NCI-H1694 (cell line): Measurements from ENCODE around the gene PLEKHA6.

Experiments used
- DNase-seq: peaks from one replicate; lab custom pipeline; 2025; lab: John Stamatoyannopoulos, UW

The PLEKHA6 gene

DNA sequence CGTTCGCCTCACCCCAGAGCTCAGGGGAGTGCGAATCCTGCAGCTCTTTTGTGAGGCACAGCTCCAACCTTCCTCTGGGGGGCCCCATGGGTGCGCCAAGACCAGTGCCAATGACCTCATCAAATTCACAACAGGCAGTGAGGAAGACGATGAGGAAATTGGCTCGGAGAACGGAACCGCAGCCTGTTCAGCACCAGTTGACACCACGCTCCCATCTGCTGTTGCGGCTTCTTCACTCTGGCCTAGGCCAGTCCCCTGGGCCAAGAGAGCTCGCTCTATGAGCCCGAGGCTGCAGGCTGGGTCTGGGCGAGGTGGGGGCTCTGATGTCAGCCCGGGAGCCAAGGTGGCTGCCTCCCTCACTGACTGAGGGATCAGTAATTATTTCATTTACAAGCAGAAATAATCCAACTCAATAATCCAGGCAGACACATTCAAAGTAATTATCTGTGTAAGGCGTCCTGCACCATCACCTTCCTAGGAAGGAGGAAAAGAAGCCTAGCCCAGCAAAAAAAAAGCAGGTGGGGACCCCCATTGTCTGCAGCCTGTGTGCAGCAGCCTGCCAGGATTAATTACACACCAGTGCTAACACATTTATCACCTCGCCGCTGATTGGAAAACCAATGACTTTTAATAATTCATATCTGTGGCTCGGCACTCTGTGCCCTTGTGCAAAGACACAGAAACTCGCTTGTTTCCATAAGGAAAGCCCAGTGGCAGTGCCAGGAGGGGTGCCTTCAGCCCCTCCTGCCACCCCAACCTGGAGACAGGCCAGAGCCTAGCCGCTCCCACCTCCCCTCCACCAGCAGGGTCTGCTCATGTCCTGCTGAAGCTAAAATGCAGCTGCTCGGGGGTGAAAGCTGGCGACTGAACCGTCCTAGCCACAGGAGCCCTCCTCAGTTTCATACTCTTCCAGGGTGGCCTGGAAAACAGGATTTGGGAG is 1.9 kb downstream of the PLEKHA6 start:
- peak; percentile 82 for DNase-seq

DNA sequence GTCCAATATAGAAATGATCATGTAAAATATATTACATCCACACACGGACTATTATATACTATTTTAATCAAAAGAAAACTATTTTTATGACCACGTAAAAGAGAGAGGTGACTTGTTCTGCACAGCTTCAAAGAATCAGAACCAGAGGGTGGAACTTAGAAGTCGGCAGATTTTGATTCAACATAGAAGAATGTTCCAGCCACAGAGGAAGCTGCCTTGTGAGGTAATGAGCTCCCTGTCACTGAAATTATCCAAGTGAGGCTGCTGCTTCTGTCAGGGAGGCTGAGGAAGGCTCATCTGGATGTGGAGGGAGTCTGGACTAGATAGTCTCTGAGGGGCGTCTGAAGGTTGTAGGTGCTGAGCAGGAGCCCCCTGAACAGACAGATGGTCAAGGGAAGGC is 2.7 kb downstream of the PLEKHA6 start:
- no peak for DNase-seq

DNA sequence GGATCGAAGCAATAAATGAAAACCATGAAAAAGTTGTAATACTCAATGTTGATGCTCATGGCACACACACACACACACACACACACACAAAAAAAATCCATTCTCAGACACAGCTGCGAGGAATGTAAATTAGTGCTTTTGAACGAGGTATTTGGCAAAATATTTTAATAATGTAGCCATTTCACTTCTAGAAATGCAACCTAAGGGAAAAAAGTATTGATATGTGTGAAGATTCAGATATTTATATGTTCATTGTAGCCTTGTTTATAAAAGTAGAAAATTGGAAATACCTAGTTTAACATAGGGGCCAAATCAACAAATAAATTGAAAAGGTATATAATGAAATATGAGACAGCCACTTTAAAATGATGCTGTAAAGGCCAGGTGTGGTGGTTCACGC is 3.8 kb downstream of the PLEKHA6 start:
- DNase-seq, result no peak

DNA sequence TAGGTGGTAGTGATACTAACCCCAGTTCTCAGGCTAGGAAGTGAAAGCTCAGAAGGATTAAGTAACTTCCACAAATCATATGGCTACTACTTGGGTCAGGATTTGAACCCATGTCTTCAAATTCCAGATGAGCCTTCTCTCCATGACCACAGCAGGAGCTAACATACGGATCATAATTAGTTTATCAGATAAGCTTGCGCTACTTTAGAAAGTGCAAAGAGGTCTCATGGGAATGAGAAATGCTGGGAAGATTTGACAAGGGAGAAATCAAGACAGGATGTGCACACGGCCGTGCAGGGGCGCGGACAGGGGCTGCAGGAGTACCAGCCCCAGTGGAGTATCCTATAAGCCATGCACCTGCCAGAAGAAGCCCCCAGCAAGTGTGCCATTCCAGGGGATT is 5.2 kb downstream of the PLEKHA6 start:
- DNase-seq, result no peak

DNA sequence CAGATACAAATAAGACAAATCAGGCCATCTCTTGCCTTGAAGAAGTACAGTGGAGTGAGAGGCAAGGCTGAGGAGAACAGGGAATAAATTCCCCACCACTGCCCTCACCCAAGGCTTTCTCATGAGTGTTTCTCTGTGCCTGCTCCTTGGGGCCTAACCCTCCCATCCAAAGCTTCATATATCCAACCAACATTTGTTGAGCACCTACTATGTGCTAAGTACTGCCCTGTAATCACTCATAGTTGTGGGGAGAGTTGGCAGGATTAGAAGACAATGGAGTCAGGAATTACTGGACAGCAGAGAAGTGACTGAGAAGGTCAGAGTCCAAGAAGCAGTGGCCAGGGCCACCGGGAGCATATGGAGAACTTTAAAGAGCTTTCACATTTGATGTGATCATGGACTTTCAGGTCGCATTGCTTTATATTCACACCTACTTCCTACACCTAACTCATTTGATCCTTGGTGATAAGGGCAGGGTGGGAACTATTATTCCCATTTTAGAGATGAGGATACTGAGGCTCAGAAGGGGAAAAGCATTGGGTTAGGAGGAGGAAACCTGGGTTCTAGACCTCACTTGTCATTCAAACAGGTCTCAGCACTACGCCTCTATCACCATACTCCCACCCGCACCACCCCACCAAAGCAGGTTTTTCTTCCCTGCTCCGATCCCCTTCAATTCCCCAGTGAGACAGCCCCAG is 6.4 kb downstream of the PLEKHA6 start:
- no peak for DNase-seq

DNA sequence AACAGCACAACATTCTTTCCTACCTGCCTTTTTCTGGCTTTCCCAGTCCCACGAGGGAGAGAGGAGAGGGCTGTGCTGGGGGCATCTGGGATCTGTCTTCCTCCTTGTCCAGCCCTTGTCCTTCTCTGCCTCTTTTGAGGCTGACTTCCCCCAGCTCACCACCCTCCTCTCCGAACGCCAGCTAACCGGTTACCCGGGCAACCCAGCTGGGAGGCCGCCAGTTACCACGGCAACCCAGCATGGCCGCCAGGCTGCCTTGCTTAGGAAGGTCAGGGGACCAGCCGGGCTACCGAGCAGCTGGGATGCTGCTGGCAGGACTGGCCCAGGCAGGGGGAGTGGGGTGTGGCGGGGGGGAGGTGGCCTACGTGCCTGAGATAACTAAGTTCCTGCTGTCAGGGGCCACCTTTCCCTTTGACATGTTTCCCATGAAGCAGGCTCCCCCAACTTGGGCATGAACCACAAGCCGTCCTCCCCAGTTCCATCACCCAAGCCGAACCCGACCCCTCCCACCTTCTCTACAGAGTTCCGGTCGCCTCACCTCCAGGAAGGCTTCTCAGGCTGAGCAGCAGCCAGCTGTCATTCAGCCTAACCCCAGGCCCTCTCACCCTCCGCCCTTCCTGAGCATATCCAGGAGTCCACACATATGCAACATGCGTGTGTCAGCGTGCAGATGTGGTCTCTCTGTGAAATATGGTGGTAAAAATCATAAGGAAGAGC is 8.7 kb downstream of the PLEKHA6 start:
- DNase-seq, result peak; percentile 63

DNA sequence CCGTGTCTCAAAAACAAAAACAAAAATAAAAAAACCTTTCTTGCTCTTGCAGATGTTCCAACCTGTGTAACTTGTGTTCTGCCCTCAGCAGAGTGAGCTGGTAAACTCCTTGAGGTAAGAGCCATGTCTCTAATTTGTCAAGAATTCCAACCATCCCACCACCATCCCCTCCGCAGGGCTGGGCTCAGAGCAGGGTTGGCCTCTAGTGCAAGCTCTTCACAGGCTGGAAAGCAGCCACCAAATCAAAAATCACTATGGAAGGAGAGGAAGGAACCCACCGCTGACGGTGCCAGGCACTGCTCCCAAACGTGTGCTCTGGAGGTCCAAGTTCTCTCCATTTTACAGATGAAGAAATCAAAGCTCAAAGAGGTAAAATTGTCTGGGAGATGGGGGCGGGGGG is 9.4 kb downstream of the PLEKHA6 start:
- DNase-seq, result no peak

DNA sequence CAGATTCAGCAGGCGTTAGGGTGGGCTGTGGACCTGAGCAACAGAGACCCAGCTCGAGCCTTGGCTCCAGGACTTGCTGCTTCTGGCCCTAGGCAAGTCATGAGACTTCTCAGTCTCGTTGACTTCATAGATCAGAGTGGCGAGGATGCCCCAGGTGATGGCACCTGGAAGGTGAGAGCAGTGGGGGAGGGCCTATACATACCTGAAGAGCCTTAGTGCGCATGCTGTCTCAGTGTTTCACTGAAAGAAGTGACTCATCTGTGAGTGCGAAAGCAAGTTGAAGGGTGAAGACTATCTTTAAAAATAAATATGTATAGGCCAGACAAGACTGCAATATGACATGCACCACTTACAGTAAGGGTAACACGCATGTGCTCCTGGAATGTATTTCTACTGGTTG is 10.1 kb downstream of the PLEKHA6 start:
- no peak for DNase-seq

DNA sequence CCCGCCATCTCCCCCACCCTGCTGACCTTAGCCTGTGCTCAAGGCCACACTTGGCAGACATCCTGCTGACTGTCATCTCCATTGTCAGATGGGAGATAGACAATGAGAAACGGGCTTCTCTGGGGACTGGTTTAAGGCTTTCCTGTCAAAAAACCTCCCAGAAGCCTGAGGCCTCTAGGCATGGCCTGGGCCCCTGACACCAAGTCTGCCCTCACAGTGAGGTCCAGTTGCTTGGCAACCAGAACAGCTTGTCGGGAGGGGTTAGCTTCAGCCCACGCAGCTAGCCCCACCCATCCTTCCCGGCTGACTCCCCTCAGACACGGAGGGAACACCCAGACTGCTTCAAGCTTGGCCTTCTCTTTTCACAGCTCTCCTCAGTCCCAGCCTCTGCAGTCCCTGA is 11.0 kb downstream of the PLEKHA6 start:
- DNase-seq, result no peak

DNA sequence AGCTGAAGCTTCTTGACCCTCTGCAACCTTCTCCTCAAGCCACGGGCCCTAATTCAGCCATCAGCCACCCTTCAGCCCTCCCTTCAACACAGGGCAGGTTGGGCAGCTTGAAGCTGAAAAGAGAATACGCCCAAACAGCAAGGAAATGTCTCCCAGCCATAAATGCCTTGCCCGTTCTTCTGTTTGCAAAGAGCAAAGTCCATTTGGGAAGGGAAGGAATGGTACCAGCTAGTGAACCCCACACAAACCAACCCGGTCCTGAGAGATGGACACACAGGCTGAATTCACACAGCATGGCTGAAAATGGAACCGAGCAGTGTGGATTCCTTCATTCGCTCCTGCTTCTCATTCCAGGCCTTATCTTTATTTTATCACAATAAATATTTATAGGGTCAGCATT is 11.5 kb downstream of the PLEKHA6 start:
- DNase-seq, result no peak

DNA sequence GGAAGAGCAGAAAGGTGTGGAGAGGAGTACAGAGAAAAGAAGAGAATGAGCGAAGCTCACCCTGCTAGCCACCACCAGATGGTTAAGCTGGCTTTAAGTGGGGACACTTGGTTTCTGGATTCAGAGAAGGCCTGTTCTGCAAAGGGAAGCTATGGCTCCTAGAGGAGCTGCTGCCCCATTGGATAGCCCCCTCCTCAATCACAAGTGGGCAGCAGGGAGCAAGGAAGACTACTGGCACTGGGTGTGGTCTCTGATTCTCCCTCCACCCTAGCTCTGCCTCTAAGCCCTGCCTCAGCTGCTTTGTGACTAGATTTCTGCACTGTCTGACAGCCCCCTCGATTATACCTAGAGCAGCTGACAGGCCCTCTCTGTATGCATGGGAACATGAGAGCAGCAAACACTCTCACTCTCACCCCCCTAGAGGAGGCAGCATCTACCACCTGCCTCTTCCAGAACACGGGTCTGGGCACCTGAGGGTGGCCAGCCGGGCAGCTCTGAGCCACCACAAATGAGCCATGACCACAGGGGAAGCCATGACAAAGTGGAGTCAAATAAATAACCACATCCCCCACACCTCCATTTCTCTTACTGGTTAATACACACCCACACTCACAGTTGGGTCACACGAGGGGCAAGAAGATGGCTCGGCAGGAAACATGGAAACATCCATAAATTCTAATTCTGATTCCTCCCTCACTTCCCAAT is 13.6 kb downstream of the PLEKHA6 start:
- no peak for DNase-seq

DNA sequence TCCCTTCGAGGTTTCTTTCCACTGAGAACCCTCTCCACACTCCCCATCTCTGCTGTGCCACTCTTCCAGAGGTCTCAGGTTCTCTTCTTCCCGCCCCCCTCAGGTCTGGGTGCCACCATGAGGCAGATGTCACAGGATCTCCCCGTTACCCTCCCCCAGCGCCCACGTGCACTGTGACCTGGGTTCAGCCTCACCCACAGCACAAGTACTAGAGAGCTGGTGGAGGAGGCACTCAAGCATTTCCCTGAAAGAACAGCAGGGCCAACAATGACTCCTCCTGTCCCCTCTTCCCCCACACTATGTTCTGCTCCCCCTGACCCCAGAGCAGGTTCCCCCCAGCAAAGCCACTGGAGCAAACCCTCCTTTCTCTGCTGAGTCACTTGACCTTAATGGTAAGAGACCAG is 14.3 kb downstream of the PLEKHA6 start:
- no peak for DNase-seq

DNA sequence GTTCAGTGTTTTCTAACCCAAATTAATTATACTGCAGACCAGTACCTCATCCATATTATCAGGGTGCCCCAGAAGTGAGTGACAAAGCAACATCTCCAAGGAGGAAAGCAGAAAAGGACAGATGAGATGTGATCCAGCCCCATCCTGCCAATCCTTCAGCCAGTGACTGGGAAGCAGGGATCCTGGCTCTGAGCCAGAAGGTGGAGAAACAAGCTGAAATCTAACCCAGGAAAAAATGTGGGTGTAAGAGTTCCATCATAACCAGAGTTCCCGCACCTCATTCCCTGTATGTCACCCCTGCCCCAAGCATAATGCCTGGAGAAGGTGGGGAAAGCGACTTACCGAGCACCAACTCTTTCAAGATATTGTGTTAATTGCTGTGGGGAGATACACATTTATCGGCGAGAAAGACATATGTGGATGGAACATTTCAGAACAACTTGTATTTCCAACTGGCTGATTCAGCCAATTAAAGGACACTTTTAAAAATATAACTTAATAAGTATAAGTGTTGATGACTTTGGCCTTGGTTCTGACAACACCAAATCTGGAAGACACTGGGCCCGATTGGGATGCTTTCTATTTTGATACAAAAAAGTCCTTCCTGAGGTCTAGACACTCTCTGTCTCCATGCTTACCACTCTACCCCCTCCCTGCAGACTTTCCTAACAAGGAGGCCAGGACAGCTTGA is 14.9 kb downstream of the PLEKHA6 start:
- peak; percentile 35 for DNase-seq

DNA sequence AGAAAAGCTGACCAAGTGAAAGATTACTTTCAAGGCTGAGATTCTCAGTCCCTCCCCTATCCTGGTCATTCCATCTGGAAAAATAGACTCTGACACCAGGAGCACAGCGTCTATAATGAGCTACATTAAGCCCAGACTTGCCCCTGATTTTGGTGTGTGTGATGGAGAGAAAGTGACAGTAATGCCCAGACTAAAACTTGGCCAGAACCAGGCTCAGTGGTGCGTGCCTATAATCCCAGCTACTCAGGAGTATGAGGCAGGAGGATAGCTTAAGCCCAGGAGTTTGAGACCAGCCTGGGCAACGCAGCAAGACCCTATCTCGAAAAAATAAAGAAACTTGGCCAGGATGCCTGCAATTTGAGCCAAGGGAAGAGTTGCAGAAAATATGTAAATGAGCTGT is 15.9 kb downstream of the PLEKHA6 start:
- peak; percentile 27 for DNase-seq

DNA sequence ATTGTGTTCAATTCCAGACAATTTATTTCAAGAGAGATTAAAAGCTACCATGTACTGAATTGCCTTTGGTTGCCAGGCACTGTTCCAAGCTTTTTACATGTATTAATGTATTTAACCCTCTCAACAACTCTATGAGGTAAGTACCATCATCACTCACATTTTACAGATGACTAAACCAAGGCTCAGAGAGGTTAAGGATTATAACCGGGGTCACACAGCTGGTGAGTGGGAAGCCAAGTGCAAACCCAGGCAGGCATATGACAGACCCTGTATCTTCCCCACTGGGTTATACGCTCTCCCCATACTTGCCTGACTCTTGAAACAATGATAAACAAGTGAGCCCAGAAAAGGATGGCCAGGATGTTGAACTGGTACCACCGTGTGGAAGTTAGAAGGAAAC is 16.5 kb downstream of the PLEKHA6 start:
- DNase-seq, result peak; percentile 19

DNA sequence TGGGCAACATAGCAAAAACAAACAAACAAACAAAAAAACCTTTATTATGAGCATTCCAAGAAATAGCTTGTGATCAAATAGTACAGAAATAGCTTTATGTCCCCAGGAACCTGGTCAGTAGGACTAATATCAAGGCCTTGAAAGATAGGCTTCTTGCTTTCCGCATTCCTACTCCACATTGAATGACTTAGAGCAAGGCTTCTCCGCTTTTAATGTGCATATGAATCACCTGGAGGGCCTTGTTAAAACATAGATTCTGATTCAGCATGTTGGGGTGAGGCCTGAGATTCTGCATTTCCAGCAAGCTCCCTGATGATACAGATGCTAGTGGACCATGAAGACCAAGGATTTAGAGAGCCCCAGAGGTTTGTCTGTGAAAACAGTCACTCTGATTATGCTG is 17.4 kb downstream of the PLEKHA6 start:
- DNase-seq, result no peak

DNA sequence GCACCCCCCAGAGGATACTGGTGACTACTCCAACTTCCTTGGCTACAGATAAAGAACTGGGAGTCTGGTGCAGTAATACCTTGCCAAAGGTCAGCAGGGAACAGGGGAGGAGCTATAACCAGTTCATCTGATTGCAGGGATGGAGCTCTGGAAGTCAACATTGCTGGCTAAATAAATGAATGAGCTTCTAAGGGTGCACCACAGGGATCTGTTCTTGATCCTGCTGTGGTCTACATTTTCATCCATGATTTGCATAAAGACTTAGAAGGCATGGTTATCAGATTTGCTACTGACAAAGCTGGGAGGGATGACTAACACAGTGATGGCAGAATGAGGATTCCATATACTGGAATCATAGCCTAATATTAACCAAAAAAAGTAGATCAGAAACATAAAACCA is 18.3 kb downstream of the PLEKHA6 start:
- no peak for DNase-seq

DNA sequence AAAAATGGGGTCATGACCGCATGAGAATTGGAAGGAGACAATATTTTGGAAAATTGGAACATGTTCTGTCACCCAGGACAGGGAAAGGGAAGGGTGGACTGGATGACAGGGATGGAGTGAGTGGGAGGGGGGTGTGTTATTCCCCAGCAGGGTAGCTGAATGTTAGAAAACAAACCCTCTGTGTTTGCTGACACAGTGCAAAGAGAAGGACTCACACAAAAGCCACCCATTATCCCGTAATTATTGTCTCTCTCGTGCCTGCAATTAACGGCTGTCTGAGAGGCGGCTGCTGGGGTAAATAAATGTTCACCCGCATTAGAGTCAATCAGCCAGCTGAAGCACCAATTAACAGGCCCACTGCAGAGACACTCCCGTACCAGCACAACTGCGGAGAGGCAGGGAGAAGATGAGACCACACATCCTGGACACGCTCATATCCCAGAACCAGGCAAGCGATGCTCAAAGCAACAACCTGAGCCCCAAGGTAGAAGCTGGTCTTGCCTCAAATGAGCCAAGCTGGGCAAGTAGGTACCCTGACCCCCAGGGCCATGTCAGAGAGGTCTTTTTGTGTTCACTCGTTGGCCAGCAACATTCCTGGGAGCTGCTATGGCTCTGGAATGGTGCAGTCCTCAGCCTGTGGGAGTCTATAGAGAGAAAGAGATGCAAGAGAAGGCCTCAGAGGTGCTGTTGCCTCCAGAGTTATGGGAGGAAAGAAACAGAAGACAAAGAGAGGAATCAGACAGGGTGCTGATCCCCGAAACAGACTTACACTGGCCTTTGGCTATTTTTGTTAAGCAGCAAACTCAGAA is 19.4 kb downstream of the PLEKHA6 start:
- DNase-seq, result peak; percentile 42

DNA sequence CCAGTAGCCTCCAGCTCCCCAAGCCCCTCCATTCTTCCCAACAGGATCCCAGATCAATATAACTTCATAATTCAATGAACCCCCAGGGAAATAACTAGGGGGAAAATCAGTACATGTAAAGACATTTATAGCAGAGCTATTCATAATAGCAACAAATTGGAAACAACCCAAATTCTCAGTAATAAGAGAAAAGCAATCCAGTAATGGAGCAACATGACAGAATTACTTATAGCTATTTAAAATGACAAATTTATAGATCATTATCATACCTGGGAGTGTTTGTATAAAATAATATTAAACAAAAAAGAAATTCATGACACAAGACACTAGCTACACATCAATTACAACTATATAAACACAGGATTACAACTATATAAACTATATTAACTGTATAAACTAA is 20.2 kb downstream of the PLEKHA6 start:
- DNase-seq, result no peak

DNA sequence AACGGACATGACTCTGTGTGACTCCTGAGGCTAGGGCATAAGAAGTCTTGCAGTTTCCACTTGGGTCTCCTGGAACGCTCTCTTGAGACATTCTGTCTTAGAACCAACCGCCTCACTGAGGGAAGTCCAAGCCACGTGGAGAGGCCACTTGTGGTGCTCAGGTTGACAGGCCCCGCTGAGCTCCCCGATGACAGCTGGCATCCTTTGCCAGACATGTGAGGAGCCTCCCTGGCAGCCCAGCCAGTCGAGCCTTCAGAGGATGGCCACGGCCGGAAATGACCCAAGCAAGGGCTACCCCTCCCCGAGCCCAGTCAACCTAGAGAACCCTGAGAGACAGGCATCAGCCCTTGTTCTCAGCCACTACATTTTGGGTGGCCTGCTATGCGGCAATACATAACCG is 20.7 kb downstream of the PLEKHA6 start:
- DNase-seq, result no peak

DNA sequence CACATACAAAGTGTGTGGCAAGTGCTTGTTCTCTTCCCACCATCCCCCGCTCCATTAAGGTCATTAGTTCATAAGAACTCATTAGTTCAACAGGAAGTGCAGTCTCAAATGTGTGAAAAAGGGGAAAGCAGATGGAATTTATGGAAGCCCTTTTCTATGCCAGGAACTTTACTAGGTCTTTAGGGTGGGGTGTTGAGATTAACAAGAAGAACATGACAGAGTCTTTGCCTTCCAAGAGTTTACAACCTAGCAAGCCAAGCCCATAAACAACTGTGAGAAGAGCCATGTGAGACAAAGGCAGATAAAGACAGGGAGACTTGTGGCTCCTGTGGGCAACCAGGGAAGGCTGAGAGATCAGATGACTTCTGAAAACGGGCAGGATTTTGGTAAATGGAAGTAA is 21.4 kb downstream of the PLEKHA6 start:
- no peak for DNase-seq
